T47D (cell line): Measurements from ENCODE around the gene MTHFS.
A peak's percentile ranks its signal among the peaks of the same experiment; 100 is the strongest.

Experiments used
- DNase-seq, 2 experiments: peaks; one replicate each; pipeline versions ENCODE4 v3.0.0 to v3.0.0-alpha.2; 2011 to 2012; ENCODE audit warnings: low read depth in 1 of 2, low spot score in 1 of 2
- JUND ChIP-seq: IDR thresholded peaks from 2 replicates; pipeline ENCODE4 v1.6.1; 2012; ENCODE audit warnings: low read depth
- in situ Hi-C: cut with HindIII; loops from 2 replicates; pipeline ENCODE4 v1.10.0; 2016; ENCODE audit warnings: low sequenced_read_pairs, low pct_unique_long_range_greater_than_20kb

Gene MTHFS

DNA sequence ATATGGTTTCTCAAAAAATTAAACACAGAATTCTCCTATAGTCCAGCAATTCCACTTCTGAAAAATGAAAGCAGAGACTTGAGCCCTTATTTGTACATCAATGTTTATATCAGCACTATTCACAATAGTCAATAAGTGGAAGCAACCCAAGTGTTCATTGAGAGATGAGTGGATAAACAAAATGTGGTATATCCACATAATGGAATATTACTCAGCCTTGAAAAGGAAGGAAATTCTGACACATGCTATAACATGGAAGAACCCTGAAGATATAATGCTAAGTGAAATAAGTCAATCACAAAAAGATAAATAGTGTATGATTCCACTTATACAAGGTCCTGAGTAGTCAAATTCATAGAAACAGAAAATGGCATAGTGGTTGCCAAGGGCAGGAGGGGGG lies 76.6 kb downstream of the MTHFS start:
- TF ChIP-seq JUND, result no peak
- no peak for DNase-seq
- in situ Hi-C loops, result no loop called here

DNA sequence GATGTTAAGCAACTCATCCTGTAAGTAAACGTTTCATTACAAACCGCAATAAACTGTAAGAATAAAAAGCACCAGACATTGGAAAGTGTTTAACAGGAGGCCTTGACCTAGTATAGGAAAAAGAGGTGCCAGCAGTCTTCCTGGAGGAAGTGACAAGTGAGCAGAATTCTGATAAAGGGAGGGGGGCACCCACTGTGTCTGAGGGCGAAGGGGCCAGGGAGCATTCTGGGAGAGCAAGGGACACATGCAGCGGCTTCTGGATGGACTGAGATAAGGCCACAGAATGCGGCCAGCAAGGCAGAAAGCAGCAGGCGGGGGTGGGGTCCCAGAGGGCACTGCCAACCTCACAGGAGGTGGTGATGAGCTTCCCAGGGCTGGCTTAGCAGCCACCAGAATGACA lies 80.2 kb downstream of the MTHFS start:
- in situ Hi-C loops, result no loop called here
- no peak for TF ChIP-seq JUND
- DNase-seq, result no peak

- no peak for TF ChIP-seq JUND
- in situ Hi-C loops, result no loop called here
- no peak for DNase-seq
These were observed 81.3 kb downstream of the MTHFS start for GRCh38 chr15:79815468-79815867.

DNA sequence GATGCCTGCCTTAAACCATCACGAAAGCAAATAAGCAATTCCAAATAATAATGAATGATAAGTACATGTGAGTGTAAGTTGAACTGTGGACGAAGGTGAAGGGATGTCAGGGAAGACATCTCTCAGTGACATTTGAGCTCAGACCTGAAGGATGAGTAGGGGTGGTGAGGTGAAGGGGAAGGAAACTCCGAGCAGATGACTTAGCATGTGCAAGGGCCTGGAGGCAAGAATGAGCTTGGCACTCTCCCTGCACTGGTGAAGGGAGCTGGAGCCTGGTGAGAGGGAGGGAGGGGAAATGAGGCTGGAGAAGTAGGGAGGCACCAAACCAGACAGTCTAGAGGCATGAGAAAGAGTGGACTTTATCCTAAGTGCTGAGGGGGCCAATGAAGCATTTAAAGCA lies 84.3 kb downstream of the MTHFS start:
- TF ChIP-seq JUND, result no peak
- DNase-seq, result peak; percentile 6 to 10
- in situ Hi-C loops, result no loop called here

DNA sequence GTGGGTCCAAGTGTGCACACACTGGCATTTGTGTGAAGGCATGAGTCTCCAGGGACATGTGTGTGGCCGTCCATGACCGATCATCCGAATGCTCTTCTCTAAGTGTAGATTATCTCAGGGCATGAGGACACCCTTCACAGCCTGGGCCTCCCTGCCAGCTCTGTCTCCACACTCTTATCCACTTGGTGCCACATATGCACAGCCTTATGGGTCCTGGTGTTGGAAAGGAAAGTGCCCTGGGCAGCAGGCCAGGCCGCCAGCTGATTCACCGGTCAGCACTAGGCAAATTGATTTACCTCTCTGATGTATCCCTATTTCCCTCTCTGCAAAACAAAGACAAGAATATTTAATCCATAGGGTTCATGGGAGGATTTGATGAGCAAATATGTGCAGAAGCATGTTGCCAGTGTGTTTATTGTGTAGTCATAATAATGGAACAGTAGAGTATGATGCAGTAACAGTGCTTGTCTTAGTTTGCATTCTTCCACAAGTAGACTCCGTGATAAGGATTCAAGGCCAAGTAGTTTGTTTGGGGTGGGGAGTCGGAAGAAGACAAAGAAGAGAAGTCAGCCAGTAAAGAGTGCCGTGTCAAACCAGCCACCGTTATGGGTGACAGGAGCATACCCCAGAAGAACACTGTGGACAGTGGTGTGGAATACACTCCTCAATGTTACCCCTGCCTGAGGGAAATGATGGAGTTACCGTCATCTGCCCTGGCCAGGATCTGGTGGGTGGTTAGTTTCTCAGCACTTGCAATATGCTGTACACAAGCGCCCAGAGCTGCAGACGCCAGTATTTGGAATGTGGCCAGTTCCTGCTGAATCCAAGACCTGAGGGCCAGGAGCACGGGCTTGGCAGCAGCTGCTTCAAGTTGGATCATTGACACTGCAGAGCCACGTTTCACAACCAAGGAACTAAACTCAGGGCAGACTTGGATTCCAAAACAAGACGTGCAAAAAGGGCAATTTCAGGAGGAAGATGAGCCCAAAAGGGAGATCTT lies 85.1 kb downstream of the MTHFS start:
- no peak for TF ChIP-seq JUND
- in situ Hi-C loops, result no loop called here
- DNase-seq, result peak; percentile 55 to 74

- in situ Hi-C loops, result no loop called here
- TF ChIP-seq JUND, result no peak
These were observed 92.0 kb downstream of the MTHFS start for GRCh38 chr15:79804838-79805237.

GRCh38 chr15:79798311-79798710 lies 98.5 kb downstream of the MTHFS start:
- in situ Hi-C loops, result no loop called here
- no peak for TF ChIP-seq JUND
- DNase-seq, result no peak

More at GRCh38 chr15:79804838-79805237, 92.0 kb downstream of the MTHFS start:
- no peak for DNase-seq
